ENCODE data around the gene ACBD6.

Gene ACBD6

GRCh38 chr1:180345148-180345547 lies 157.2 kb downstream of the ACBD6 start:
- H3K4me1 ChIP-seq (ENCODE audit: insufficient read depth, low read length, severe bottlenecking) = peaks cover 23% of the 10 kb centered on the region
- H2AFZ ChIP-seq (ENCODE audit: low read length) = no peak overlapping the region
- H3K9ac ChIP-seq (ENCODE audit: low read length) = no peak overlapping the region
- H3K79me2 ChIP-seq (ENCODE audit: insufficient read depth, low read length) = no peaks in the 10 kb centered on the region
- no peak overlapping the region for H3K4me3 ChIP-seq (ENCODE audit: low read depth, low read length, poor library complexity, severe bottlenecking)
- no peaks in the 10 kb centered on the region for H3K9me3 ChIP-seq (ENCODE audit: low read length)
- no peaks in the 10 kb centered on the region for H3K27me3 ChIP-seq (ENCODE audit: insufficient read depth, low read length)
- H3F3A ChIP-seq (ENCODE audit: insufficient read depth, low read length) = no peaks in the 10 kb centered on the region
- no peaks in the 10 kb centered on the region for H3K36me3 ChIP-seq (ENCODE audit: insufficient read depth, low read length)
- peak overlapping the region; percentile 59 for H3K27ac ChIP-seq (ENCODE audit: low read depth, low read length, poor library complexity, severe bottlenecking)
- H3K9me2 ChIP-seq (ENCODE audit: low read depth, low read length) = no peaks in the 10 kb centered on the region
- TF ChIP-seq EZH2 (IDR thresholded peaks at IDR 0.05; ENCODE audit: borderline replicate concordance, low read length) = no peak
- H4K20me1 ChIP-seq (ENCODE audit: insufficient read depth, low read length) = no peaks in the 10 kb centered on the region
- peak overlapping the region; percentile 0; the same call in 1 of the 2 replicates for H3K4me2 ChIP-seq (ENCODE audit: low read length)

- Histone ChIP-seq H3K79me2 (ENCODE audit: insufficient read depth, low read length) (no peaks in the 10 kb centered on the region), H3K9me2 (ENCODE audit: low read depth, low read length) (no peaks in the 10 kb centered on the region), H3K27me3 (ENCODE audit: insufficient read depth, low read length) (no peaks in the 10 kb centered on the region), H2AFZ (ENCODE audit: low read length) (no peak overlapping the region), H3K4me3 (ENCODE audit: low read depth, low read length, poor library complexity, severe bottlenecking) (no peak overlapping the region), H3K9ac (ENCODE audit: low read length) (no peak overlapping the region), H3K36me3 (ENCODE audit: insufficient read depth, low read length) (no peaks in the 10 kb centered on the region), H3F3A (ENCODE audit: insufficient read depth, low read length) (no peaks in the 10 kb centered on the region), H3K4me2 (ENCODE audit: low read length) (peak overlapping the region; percentile 0; the same call in 1 of the 2 replicates), H3K27ac (ENCODE audit: low read depth, low read length, poor library complexity, severe bottlenecking) (peak overlapping the region; percentile 59), H3K4me1 (ENCODE audit: insufficient read depth, low read length, severe bottlenecking) (peaks cover 23% of the 10 kb centered on the region), H3K9me3 (ENCODE audit: low read length) (no peaks in the 10 kb centered on the region), H4K20me1 (ENCODE audit: insufficient read depth, low read length) (no peaks in the 10 kb centered on the region)
- TF ChIP-seq EZH2 (IDR thresholded peaks at IDR 0.05; ENCODE audit: borderline replicate concordance, low read length) (no peak), CTCF (IDR thresholded peaks at IDR 0.05; ENCODE audit: low read length) (no peak)
These were observed 158.2 kb downstream of the ACBD6 start for GRCh38 chr1:180343921-180344769.

GRCh38 chr1:180327089-180327488 lies 175.3 kb downstream of the ACBD6 start:
- no peak overlapping the region for H2AFZ ChIP-seq (ENCODE audit: low read length)
- H3K9me3 ChIP-seq (ENCODE audit: low read length) = peaks cover 2% of the 10 kb centered on the region; the same call in 1 of the 2 replicates
- H3K4me3 ChIP-seq (ENCODE audit: low read depth, low read length, poor library complexity, severe bottlenecking) = no peak overlapping the region
- H3F3A ChIP-seq (ENCODE audit: insufficient read depth, low read length) = no peaks in the 10 kb centered on the region
- TF ChIP-seq CTCF (IDR thresholded peaks at IDR 0.05; ENCODE audit: low read length) (no peak), EZH2 (IDR thresholded peaks at IDR 0.05; ENCODE audit: borderline replicate concordance, low read length) (no peak)
- no peaks in the 10 kb centered on the region for H4K20me1 ChIP-seq (ENCODE audit: insufficient read depth, low read length)
- no peak overlapping the region for H3K4me2 ChIP-seq (ENCODE audit: low read length)
- H3K27ac ChIP-seq (ENCODE audit: low read depth, low read length, poor library complexity, severe bottlenecking) = no peak overlapping the region
- H3K27me3 ChIP-seq (ENCODE audit: insufficient read depth, low read length) = no peaks in the 10 kb centered on the region
- H3K79me2 ChIP-seq (ENCODE audit: insufficient read depth, low read length) = no peaks in the 10 kb centered on the region
- H3K9ac ChIP-seq (ENCODE audit: low read length) = no peak overlapping the region
- H3K4me1 ChIP-seq (ENCODE audit: insufficient read depth, low read length, severe bottlenecking) = no peaks in the 10 kb centered on the region
- no peaks in the 10 kb centered on the region for H3K36me3 ChIP-seq (ENCODE audit: insufficient read depth, low read length)
- H3K9me2 ChIP-seq (ENCODE audit: low read depth, low read length) = no peaks in the 10 kb centered on the region
